ENCODE data around the gene SPSB4.

SPSB4 gene

DNA sequence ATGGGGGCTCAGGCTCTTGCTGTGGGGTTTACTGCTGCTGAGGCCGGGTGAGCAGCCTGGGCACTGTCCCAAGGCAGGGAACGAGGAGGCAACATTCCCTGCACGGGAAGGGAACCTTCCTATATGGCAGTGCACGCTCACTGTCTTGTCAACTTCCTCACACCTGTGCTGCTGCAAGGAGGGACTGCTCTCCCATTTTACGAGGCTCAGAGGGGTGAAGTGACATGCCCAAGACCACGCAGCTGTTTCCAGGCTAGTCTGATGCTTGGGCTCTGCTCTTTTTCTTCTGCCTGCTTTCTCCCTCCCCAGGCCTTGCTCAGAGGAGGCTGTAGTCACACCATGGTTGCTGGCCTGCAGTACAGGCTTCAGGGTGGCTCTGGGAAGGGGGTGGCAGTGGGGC, 41.5 kb downstream of the SPSB4 start:
- DNase-seq (ENCODE audit: extremely low spot score, insufficient read length, low read depth) = no peak
- FAIRE-seq = no peak

DNA sequence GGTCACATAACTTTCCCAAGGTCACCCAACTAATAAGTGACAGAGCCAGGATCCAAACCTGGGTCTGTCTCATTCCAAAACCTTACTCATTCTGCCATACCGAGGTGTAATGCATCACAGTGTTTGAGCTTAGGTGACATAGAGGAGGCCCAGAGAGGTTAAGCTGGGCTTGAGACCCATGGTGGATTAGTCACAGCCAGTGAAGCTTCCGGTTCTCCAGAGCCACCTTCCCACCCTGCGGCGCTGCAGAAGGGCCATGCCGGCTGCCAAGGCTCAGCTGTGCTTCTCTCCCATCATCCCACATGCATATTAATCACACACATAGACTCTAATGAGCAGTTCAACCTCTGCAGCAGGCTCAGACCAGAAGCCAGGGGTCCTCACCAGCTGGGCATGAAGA, 42.2 kb downstream of the SPSB4 start:
- no peak for DNase-seq (ENCODE audit: extremely low spot score, insufficient read length, low read depth)
- no peak for FAIRE-seq

DNA sequence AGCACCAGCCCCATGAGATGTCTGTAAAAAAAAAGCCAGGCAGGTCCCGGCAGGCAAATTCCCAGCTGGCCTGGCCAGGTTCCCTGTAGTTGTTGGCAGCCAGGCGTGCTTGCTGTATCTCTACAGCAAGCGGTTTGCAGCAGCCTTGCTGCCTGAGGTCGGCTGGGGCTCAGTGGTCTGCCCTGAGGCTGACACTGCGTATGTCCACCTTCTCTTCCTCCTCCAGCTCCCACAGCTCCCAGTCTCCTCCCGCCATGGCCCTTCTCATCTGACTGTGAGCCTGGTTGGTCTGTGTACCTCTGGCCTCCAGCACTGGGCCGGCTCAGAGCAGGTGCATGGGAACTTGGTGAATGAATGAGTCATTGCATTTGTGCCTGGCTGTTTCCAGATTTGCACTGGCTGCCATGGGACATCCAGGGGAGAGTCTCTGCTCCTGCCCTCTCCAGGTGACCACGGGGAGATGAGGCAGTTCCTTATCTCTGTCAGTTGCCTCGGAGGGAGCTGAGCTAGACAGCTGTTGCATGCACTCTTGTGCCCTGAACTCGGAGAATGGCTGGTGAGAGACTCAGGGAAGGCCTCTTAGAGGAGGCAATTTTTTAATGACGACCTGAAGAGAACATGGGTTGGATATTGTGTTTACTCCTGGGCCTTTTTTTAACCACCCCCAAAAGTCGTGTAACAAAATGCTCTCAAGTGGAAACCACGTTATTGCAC, 43.0 kb downstream of the SPSB4 start:
- DNase-seq (ENCODE audit: extremely low spot score, insufficient read length, low read depth) = no peak
- FAIRE-seq = no peak

DNA sequence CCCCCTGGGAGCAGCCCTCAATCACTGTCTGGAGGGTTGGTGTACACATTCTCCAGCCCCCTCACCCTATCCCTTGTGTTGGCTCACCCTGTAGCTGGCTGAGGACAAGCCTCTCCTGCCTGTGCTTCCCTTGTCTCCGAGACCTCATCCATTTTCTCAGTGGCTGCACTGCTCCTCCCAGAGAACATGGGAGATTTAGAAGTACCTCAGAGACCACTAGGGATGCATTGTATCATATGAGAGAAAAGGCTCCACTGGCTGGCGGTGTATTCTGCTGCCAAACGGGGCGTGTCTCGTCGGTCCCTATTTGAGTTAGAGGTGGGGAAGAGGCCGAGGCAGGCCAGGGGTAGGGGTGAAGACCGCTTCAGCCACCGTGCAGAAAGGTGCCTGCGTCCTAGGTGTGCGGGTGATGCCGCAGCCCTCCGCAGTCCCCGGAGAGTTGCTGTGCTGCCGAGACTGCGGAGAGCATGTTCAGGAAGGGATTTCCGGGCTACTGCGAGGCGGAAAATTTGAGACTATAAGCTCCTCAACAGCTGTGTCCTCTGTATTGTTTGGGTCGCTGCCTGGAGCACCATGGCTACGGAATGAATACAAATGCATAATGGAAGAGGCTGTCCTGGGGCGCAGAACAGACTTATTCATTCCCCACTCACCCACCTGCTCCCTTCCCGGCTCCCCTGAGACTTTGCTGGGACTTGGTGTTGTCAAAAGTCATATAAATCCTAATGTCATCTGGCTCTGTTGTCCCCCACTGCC, 43.8 kb downstream of the SPSB4 start:
- DNase-seq (ENCODE audit: extremely low spot score, insufficient read length, low read depth) (no peak), FAIRE-seq (no peak)

DNA sequence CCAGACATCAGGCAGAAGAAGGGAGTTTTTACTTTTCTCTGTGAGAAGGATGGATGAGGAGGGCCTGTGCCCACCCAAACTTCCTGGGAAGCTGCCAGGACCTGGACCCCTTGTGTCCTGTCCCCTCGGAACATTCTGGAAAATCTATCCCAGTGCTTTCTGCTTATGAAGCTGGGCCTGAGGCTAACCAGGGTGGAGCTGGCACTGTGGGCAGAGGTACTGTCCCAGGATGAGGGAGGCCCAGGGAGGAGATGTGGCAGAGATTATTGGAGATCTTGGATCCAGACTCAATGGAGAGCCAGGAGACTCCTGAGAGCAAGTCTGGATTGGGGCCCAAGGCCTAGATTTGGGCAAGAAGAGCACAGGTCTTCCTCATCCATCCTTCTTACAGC, 44.4 kb downstream of the SPSB4 start:
- FAIRE-seq (no peak), DNase-seq (ENCODE audit: extremely low spot score, insufficient read length, low read depth) (no peak)

DNA sequence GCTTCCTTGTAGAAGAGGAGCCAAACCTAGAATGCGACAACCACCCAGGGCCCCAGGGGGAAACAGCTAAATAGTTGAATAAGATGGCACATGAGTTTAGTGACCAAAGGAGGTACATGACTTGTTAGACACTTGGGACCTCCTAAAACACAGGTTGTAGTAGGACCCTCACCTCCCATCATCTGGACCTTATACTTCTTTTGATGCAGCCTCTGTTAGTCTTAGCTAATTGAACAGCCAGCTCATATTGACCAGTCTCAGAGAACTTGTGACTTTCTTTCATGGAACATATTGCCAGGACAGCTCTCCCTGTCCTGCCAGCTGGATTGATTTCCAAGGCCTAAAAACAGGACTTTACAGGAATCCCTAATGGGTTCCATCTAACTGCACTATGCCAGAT, 45.0 kb downstream of the SPSB4 start:
- DNase-seq (ENCODE audit: extremely low spot score, insufficient read length, low read depth) (no peak), FAIRE-seq (no peak)

DNA sequence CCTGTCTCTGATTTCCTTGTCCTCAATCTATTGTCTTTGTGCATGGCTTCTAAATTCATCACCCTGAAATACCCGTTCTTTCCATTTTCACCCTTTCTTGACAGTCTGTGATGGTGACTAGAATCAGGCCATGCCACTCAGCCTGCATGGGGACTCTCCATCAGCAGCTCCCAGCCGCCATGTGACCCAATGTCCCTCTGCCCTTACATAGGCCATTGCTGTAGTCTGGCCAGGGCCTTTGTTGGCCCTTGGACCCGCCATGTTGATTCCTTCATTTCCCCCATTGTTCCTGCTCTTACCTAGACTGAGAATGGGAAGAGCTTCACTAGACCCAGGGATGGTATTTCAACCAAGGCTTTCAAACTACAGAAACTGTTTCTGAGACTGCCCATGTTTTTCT, 45.8 kb downstream of the SPSB4 start:
- DNase-seq (ENCODE audit: extremely low spot score, insufficient read length, low read depth) (no peak), FAIRE-seq (no peak)

DNA sequence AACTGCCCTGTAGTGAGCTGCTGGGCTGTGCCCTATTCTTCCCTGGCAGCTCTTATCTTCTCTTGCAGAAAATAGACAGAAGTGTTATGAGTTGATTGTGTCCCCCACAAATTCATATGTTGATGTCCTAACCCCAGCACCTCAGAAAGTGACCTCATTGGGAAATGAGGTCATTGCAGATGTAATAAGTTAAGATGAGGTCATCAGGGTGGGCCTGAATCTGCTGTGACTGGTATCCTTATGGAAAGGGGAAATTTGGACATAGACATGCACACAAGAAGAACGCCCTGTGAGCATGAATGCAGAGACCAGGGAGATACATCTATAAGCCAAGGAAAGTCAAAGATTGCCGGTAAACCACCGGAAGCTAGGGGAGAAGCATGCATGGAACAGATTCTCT, 49.0 kb downstream of the SPSB4 start:
- FAIRE-seq = no peak
- DNase-seq (ENCODE audit: extremely low spot score, insufficient read length, low read depth) = no peak

DNA sequence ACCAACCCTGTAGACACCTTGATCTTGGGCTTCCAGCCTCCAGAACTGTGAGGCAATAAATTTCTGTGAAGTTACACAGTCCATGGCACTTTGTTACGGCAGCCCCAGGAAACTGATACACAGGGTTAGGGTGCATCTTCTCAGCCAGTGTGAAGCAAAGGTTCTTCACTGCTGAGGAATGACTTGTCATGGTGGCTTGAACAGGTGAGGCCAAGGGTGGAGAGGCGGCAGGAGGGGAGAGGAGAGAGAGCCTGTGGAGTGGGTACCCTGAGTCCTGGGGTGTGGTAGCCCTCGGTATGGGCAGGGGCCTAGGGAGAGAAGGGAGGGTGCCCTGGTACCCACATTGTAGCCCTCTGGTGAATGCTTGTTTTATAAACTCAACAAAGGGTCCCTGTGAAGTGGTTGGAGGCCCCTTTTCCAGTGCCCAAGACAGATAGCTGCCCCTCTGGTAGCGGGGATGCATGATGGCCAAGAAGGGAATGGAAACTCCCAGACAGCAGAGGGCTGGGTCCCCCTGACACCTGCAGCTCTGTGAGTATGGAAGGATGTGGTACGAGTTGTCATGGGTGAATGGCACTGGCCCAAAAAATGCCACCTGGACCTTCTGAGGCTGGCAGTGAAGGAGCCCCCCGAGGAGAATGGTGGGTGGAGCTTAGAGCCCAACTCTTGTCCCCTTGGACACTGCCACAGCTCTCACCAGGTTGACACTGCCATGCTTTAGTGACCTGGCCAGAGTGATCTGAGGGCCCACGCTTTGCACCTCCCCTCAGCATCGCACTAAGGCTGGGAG, 49.6 kb downstream of the SPSB4 start:
- DNase-seq (ENCODE audit: extremely low spot score, insufficient read length, low read depth) = no peak
- FAIRE-seq = no peak

DNA sequence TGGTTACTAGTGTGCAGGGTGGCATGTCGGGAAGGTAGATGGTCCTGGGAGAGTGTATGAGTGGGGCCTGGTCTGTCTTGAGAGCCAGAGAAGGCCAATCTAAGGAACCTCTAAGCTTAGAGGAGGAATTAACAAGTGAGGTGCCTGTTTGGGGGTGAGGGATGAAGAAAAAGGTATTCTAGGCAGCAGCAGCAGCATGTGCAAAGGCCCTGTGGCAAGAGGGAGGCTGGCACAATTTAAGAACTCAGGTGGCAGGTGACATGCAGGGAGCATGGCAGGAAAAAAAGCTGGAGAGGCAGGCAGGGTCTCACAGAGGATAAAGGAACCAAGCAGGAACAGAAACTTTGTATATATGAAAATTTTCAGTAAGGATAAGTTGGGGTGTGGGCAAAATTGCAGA, 51.2 kb downstream of the SPSB4 start:
- DNase-seq (ENCODE audit: extremely low spot score, insufficient read length, low read depth) (no peak), FAIRE-seq (no peak)

DNA sequence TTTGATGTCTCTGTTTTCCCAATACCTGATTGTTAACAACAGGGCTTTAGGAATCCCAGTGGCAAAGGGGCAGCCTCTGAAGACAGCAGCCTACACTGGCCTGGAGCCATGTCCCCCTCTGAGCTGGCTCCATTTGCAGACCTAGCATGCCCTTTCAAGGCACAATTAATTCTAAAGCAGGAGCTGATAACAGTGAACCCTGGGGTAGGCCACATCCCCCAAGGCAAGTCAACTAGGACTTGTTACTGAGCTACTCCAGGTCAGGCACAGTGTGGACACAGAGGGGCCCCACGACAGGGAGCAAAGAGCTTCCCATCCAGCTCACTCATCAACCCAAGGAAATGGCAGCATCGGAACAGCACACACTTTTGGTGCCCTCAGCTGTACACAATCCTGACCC, 51.9 kb downstream of the SPSB4 start:
- no peak for DNase-seq (ENCODE audit: extremely low spot score, insufficient read length, low read depth)
- FAIRE-seq = no peak

DNA sequence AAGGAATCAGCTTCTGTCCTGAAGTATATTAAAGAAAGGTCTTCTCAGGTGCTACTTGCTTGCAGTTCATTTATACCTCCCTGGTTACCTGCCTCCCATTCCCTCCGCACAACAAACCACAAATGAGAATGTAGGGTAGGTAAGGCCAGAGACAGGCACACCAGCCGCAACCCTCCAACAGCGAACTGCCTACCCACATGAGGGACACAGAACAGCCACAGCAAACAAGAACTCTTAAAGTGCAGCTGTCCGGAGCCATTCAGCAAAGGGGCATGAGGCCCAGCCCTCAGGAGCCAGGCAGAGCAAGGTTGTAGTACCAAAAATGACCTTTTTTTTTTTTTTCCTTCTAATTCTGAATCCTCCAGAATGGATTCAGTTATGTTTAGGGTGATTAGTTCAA, 52.4 kb downstream of the SPSB4 start:
- DNase-seq (ENCODE audit: extremely low spot score, insufficient read length, low read depth) (no peak), FAIRE-seq (no peak)

DNA sequence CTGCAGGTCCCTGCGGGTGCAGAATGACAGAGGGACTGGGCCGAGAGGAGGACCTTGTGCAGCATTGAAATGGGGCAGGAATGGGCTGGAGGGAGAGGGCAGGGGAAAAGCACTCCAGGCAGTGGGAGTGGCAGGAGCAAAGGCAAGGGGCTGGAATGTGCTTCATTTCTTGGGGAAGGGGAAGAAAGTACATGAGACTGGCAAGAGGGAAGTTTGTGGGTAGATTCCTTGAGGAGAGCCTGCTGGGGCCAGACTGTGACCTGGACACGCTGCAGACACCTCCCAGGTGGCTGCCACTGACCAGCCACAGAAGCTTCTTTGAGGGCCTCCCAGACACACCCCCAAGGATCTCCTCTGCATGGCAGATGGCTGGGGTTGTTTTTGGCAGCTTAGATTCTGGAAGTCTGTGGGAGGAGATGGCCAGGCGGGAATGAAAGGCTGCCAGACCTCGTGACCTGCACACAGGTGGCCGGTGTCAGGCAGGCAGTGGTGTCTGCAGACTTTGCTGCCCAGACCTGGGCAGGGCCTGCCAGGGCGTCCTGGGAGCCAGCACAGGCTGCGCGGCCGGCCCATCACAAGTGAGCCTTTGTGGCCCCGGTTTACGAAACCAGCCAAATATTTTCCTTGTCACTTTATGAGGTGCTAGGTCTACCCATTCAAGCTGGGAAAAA, 53.1 kb downstream of the SPSB4 start:
- no peak for FAIRE-seq
- no peak for DNase-seq (ENCODE audit: extremely low spot score, insufficient read length, low read depth)

DNA sequence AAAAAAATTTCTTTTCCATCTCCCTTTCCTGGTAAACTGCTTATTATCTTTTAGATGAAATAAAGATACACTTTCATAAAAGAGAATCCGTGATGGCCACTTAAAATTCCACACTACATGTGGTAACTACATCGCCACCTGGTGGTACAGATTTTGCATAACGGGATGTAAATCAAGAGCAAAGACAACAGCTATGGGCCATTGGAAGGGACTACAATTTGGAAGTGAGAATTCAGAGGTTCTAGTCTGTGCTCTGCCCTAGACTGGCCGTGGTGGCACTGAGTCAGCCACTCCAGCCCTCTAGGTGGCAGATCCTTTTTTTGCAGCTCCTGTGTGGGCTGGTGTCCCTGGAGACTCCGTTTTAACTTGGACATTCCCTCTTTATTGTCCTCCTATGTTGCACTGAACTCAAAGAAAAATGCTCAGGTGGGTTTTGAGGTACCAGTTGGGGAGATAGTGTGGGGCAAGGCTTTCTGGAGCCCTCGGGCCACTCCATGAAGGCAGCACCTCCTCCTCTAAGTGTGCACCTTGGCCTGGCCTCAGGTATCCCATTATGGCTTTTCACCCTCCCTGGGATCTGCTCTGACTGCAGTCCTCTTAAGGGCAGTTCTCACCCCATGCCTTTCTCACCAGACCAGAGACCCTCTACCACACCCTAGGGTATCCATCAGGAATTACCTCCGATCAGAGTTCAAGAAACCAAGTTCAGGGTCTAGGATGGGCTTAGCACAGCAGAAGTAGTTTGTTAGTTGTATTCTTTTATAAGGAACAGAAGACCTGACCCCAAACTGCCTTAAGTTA, 54.9 kb downstream of the SPSB4 start:
- DNase-seq (ENCODE audit: extremely low spot score, insufficient read length, low read depth) = peak; percentile 12
- peak; percentile 85 for FAIRE-seq

DNA sequence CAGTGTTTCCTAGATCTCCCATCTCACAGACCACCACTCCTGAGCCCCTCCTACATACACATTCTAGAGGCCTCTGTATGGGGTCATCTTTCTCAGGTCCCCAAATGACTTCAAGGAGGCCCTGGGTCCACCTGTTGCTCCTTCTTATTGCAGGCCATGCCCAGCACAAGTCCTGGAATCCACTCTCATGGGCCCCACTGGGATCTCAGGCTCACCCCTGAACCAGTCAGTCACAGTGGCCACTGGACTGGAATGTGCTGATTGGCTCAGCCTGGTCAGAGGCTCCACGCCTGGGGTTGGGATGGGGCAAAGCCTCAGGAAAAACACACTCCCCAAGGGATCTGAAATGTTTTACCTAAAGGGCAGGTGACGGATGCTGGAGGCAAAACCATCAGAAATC, 55.7 kb downstream of the SPSB4 start:
- FAIRE-seq (no peak), DNase-seq (ENCODE audit: extremely low spot score, insufficient read length, low read depth) (no peak)

DNA sequence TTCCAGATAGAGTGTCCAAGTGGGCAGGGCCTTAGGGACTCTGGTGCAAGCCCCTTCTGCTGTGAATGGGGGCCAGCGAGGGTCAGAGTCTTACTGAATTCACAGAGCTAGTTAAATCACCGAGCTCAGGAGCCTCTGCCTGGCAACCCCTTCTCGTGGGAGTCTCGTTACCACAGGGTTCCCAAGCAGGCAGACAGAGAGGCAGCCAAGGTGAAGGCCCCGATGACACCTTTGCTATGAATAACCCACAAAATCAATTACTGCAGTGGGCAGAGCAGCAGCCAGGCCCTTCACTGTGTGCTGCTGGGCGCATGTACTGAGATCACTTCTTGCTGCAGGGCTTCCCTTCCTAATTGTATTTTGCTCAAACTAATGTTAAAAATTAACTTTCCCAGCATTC, 56.9 kb downstream of the SPSB4 start:
- FAIRE-seq (no peak), DNase-seq (ENCODE audit: extremely low spot score, insufficient read length, low read depth) (no peak)

DNA sequence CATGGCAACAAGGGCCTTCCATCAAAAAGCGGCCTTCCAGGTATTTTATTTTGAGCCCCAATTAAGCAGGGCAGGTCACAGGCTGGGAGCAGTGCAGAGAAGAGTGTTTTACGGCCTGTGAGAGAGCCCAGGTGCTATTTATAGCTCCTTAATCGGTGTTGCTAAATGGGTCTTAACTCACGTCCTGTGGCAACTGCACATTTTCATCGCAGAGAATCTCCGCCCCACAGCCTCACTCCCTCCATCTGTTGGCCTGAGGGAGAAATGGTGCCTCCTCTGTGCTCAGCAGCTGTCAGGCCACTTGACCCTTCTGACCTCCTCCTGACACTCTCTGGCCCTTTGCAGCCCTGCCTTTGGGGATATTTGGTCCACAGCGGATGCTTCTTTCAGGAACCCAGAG, 58.6 kb downstream of the SPSB4 start:
- DNase-seq (ENCODE audit: extremely low spot score, insufficient read length, low read depth) = no peak
- FAIRE-seq = no peak

DNA sequence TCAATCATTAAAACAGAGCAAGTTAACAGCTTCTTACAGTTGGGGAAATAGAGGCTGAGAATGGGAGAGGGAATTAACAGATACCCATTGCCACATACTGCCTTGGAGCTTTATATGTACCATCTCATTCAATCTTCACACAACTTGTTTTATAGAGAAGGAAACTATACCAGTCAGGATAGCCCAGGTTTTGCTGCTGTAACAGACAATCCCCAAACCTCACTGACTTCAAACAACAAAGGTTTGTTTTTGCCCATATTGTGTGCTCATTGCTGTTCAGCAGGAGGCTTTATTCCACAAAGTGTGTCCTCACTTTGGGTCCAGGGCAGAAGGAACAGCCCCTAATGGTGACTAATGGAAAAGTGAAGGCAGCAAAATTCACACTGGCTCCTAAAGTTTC, 59.2 kb downstream of the SPSB4 start:
- FAIRE-seq (no peak), DNase-seq (ENCODE audit: extremely low spot score, insufficient read length, low read depth) (no peak)

DNA sequence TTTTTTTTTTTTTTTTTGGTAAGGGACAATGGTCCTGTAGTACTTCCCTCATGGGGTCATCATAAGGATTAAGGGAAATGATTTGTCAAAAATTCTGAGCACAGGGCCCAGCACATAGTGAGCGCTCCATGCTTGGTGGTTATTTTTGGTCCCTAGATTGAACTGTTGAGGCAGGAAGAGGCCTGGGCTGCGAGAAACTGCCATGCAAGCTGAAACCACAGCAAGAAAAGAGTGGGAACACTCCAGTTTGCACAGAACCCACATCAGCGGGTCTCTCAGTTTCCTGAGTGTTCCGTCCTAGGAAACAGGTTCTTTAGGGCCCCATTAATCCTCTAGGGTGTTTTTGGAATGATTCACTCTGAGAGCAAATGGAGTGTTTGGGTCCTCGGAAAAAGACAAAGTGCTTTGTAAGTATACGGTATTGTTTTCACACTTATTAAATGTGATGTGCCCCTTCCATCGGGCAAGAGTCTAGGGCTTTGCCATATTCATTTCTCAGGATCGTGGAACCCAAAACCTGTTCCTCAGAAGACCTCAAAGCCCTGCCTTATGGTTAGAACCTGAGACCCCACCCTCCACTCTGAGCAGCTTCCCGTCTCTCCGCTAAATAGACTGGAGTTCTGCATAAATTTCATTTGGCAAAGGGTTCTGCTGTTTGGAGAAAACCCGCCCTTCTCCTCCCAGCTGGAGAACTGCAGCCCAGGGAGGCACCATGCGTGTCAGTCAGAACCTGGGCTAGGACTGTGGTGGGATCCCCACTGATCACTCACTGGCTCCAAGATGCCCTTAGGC, 60.4 kb downstream of the SPSB4 start:
- FAIRE-seq (no peak), DNase-seq (ENCODE audit: extremely low spot score, insufficient read length, low read depth) (no peak)
